IMR-90 (cell line): Measurements from ENCODE around the gene CERS6. TPM values are rescaled to one million over a fixed set of nuclear protein-coding genes. Genes with fewer than 3 reads are reported as not detected.

Experiments
- ATAC-seq: fragments of 200-7000 bp; cut with Tn5 transposase; 2 replicates; pipeline ENCODE4 v1.9.1; 2020; ENCODE audit warnings: low read depth, mild to moderate bottlenecking, moderate library complexity
- BruUV-seq: library from RNA; stranded (reverse); fragments of 400-500 nt; replicated peaks from 2 replicates; lab custom pipeline; 2021; lab: Mats Ljungman, UMichigan
- CTCF ChIA-PET: fragments of 300-600 bp; formaldehyde crosslinking; extraction: SDS; loops from one replicate; lab custom pipeline; 2021; ENCODE audit warnings: antibody characterized with exemption; lab: Yijun Ruan, JAX
- POLR2A ChIA-PET: fragments of 300-600 bp; sonication (Branson Sonifier 250); formaldehyde crosslinking; loops from one replicate; lab custom pipeline; 2022; ENCODE audit warnings: antibody characterized with exemption; ENCODE audit not compliant: unreplicated experiment; lab: Charles Lee
- DNase-seq: peaks from one replicate; pipeline ENCODE4 v3.0.0; 2013
- H2AFZ ChIP-seq: replicated peaks from 2 replicates; pipeline ENCODE3; 2013; ENCODE audit warnings: low read length, mild to moderate bottlenecking; ENCODE audit not compliant: poor library complexity
- H2AK5ac ChIP-seq: 2 replicates; pipeline ENCODE4 v1.6.1; 2013; ENCODE audit warnings: low read depth, low read length, inconsistent platforms
- H2AK9ac ChIP-seq: replicated peaks from 2 replicates; pipeline ENCODE3; 2013; ENCODE audit warnings: mild to moderate bottlenecking, low read depth, low read length, moderate library complexity; ENCODE audit not compliant: poor library complexity
- H2BK120ac ChIP-seq: 2 replicates; pipeline ENCODE4 v1.6.1; 2013; ENCODE audit warnings: low read depth, low read length, inconsistent platforms
- H2BK15ac ChIP-seq: 3 replicates; pipeline ENCODE4 v1.6.1; 2013; ENCODE audit warnings: low read depth, low read length, inconsistent platforms
- H2BK20ac ChIP-seq: 2 replicates; pipeline ENCODE4 v1.6.1; 2013; ENCODE audit warnings: low read depth, mild to moderate bottlenecking, inconsistent platforms, low read length, moderate library complexity
- H2BK5ac ChIP-seq: 2 replicates; pipeline ENCODE4 v1.6.1; 2013; ENCODE audit warnings: mild to moderate bottlenecking, low read depth, low read length, inconsistent platforms; ENCODE audit not compliant: poor library complexity, severe bottlenecking
- H3K14ac ChIP-seq: replicated peaks from 2 replicates; pipeline ENCODE4 v1.6.1; 2013; ENCODE audit warnings: low read depth, low read length, inconsistent platforms
- H3K18ac ChIP-seq: 2 replicates; pipeline ENCODE4 v1.6.1; 2013; ENCODE audit warnings: low read depth, low read length, control low read depth
- H3K23ac ChIP-seq: 2 replicates; pipeline ENCODE4 v1.6.1; 2013; ENCODE audit warnings: low read depth, low read length, inconsistent platforms
- H3K27ac ChIP-seq: 2 replicates; pipeline ENCODE4 v1.5.1; 2013; ENCODE audit warnings: mild to moderate bottlenecking, control low read depth, low read length; ENCODE audit not compliant: insufficient read depth
- H3K27me3 ChIP-seq: 2 replicates; pipeline ENCODE4 v1.6.1; 2013; ENCODE audit warnings: low read length; ENCODE audit not compliant: control insufficient read depth, insufficient read depth
- H3K36me3 ChIP-seq: 2 replicates; pipeline ENCODE4 v1.6.1; 2013; ENCODE audit warnings: low read length, mixed read lengths; ENCODE audit not compliant: control insufficient read depth, insufficient read depth
- H3K4ac ChIP-seq: 2 replicates; pipeline ENCODE4 v1.6.1; 2013; ENCODE audit warnings: low read depth, low read length, inconsistent platforms
- H3K4me1 ChIP-seq: 2 replicates; pipeline ENCODE4 v1.6.1; 2013; ENCODE audit warnings: low read length, mixed read lengths; ENCODE audit not compliant: control insufficient read depth, insufficient read depth
- H3K4me2 ChIP-seq: 2 replicates; pipeline ENCODE4 v1.6.1; 2013; ENCODE audit warnings: low read depth, mild to moderate bottlenecking, control low read depth, low read length, moderate library complexity
- H3K4me3 ChIP-seq: 2 replicates; pipeline ENCODE4 v1.5.1; 2013; ENCODE audit warnings: low read depth, mild to moderate bottlenecking, control low read depth, low read length, moderate library complexity; ENCODE audit not compliant: insufficient read depth
- H3K56ac ChIP-seq: 2 replicates; pipeline ENCODE4 v1.6.1; 2013; ENCODE audit warnings: low read length, inconsistent platforms; ENCODE audit not compliant: insufficient read depth; ENCODE audit errors: extremely low read depth
- H3K79me1 ChIP-seq, 2 experiments: 2 replicates each; pipeline ENCODE4 v1.6.1; 2013; ENCODE audit warnings: low read length in 2 of 2, inconsistent platforms in 1 of 2, low read depth in 1 of 2
- H3K9ac ChIP-seq: 2 replicates; pipeline ENCODE4 v1.6.1; 2013; ENCODE audit warnings: low read depth, low read length, control low read depth
- H3K9me1 ChIP-seq: 2 replicates; pipeline ENCODE4 v1.6.1; 2013; ENCODE audit warnings: low read length, inconsistent platforms; ENCODE audit not compliant: insufficient read depth
- H3K9me3 ChIP-seq: 2 replicates; pipeline ENCODE4 v1.6.1; 2013; ENCODE audit warnings: low read length; ENCODE audit not compliant: control insufficient read depth, insufficient read depth
- H4K20me1 ChIP-seq: 2 replicates; pipeline ENCODE4 v1.6.1; 2013; ENCODE audit warnings: low read length, inconsistent platforms; ENCODE audit not compliant: insufficient read depth
- H4K5ac ChIP-seq: 2 replicates; pipeline ENCODE4 v1.6.1; 2013; ENCODE audit warnings: mild to moderate bottlenecking, low read depth, low read length, control low read depth
- H4K8ac ChIP-seq, 2 experiments: 2 replicates each; pipeline ENCODE4 v1.6.1; 2013; ENCODE audit warnings: low read depth in 2 of 2, low read length in 2 of 2, control low read depth in 1 of 2, inconsistent platforms in 1 of 2
- H4K91ac ChIP-seq: 2 replicates; pipeline ENCODE4 v1.6.1; 2013; ENCODE audit warnings: low read depth, low read length, inconsistent platforms; ENCODE audit not compliant: insufficient read depth
- BHLHE40 ChIP-seq: fragments of 150-350 bp; IDR thresholded peaks from 2 replicates; pipeline ENCODE4 v1.6.1; 2016; ENCODE audit warnings: mild to moderate bottlenecking, low read depth, low read length
- CHD1 ChIP-seq: IDR thresholded peaks from 2 replicates; pipeline ENCODE4 v1.6.1; 2012; ENCODE audit warnings: low read depth, low read length, improper control_type of control experiment
- FOS ChIP-seq: fragments of 150-350 bp; IDR thresholded peaks from 2 replicates; pipeline ENCODE4 v1.6.1; 2016; ENCODE audit warnings: low read depth, low read length
- MXI1 ChIP-seq: IDR thresholded peaks from 2 replicates; pipeline ENCODE4 v1.6.1; 2012; ENCODE audit warnings: low read depth, mild to moderate bottlenecking, low read length, moderate library complexity, borderline replicate concordance
- NFE2L2 ChIP-seq: fragments of 150-350 bp; IDR thresholded peaks from 2 replicates; pipeline ENCODE4 v1.6.1; 2016; ENCODE audit warnings: low read depth, mild to moderate bottlenecking, low read length
- WGBS, 2 experiments: methylation state at CpG; one replicate each; pipeline versions ENCODE4 v1.1.5 to v1.1.7; 2013; ENCODE audit warnings: missing lambda C conversion rate in 2 of 2; ENCODE audit not compliant: insufficient read length in 1 of 2; ENCODE audit errors: extremely low coverage in 2 of 2; 5-methylcytosine and 5-hydroxymethylcytosine counted together
- dilution Hi-C: fragments of 300-500 bp; cut with HindIII; formaldehyde crosslinking; loops from one replicate; pipeline ENCODE4 v1.14.3; 2018; ENCODE audit warnings: low sequenced_read_pairs; ENCODE audit not compliant: unreplicated experiment
- in situ Hi-C: fragments of 300-500 bp; cut with MboI; formaldehyde crosslinking; loops from 3 replicates; pipeline ENCODE4 v1.14.3; 2019; ENCODE audit warnings: low sequenced_read_pairs, inconsistent platforms, mixed read lengths
- intact Hi-C: fragments of 100-400 bp; cut with micrococcal nuclease; formaldehyde crosslinking; loops from 2 replicates; pipeline ENCODE4 v1.10.0; 2022
- polyA plus RNA-seq, 3 experiments: library from polyadenylated mRNA; depleted of rRNA; stranded (reverse); fragments of >200 nt; gene quantifications; 2 replicates each; pipeline ENCODE4 v1.2.3, GENCODE V29; 2012; ENCODE audit warnings: low replicate concordance in 1 of 3
- total RNA-seq: library from RNA; depleted of rRNA; stranded (reverse); fragments of >200 nt; gene quantifications from 2 replicates; pipeline ENCODE4 v1.2.3, GENCODE V29; 2012
- TF ChIP-seq, protein P1 (sequence below): fragments of 150-350 bp; IDR thresholded peaks from 2 replicates; pipeline ENCODE4 v1.6.1; 2016; ENCODE audit warnings: low read depth, mild to moderate bottlenecking, low read length, moderate library complexity, borderline replicate concordance

The CERS6 gene
- total and polyA plus RNA-seq, 2 of the 4 experiments (the other 2 are of a cell fraction) = 2.1 to 5.7 TPM

GRCh38 chr2:168658706-168659105, 202.6 kb downstream of the CERS6 start:
- dilution Hi-C loops (no loop called here), intact Hi-C loops (no loop called here), in situ Hi-C loops (no loop called here)
- H2BK15ac ChIP-seq = no peak overlapping the region
- H3K4me2 ChIP-seq = no peak overlapping the region
- H2AK9ac ChIP-seq = no peak overlapping the region
- no peak overlapping the region for H3K4me3 ChIP-seq
- POLR2A ChIA-PET = no interaction called here
- no TSS peak for BruUV-seq
- H3K4me1 ChIP-seq = no peaks in the 10 kb centered on the region
- no peak overlapping the region for H3K56ac ChIP-seq
- CTCF ChIA-PET = no interaction called here
- H2BK120ac ChIP-seq = no peak overlapping the region
- H3K36me3 ChIP-seq = no peaks in the 10 kb centered on the region
- H4K5ac ChIP-seq = no peak overlapping the region
- no peak overlapping the region for H2BK5ac ChIP-seq
- H2AFZ ChIP-seq = no peak overlapping the region
- no peaks in the 10 kb centered on the region for H3K9me1 ChIP-seq
- no peaks in the 10 kb centered on the region for H3K79me1 ChIP-seq
- H3K23ac ChIP-seq = no peak overlapping the region
- H3K9ac ChIP-seq = no peak overlapping the region
- H4K91ac ChIP-seq = no peak overlapping the region
- no peak overlapping the region for H3K14ac ChIP-seq
- WGBS, 2 experiments = 60% methylated on average over 2 of the region's 4 CpGs; no CpG with 5 or more reads in 1 of the 2 experiments
- no peak overlapping the region for H3K4ac ChIP-seq
- TF ChIP-seq MXI1 (no peak), FOS (no peak), BHLHE40 (no peak), CHD1 (no peak), NFE2L2 (no peak)
- TF ChIP-seq, protein P1, sequence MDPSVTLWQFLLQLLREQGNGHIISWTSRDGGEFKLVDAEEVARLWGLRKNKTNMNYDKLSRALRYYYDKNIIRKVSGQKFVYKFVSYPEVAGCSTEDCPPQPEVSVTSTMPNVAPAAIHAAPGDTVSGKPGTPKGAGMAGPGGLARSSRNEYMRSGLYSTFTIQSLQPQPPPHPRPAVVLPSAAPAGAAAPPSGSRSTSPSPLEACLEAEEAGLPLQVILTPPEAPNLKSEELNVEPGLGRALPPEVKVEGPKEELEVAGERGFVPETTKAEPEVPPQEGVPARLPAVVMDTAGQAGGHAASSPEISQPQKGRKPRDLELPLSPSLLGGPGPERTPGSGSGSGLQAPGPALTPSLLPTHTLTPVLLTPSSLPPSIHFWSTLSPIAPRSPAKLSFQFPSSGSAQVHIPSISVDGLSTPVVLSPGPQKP = no peak
- no peak overlapping the region for H2BK20ac ChIP-seq
- no peaks in the 10 kb centered on the region for H3K27me3 ChIP-seq
- DNase-seq (no peak), ATAC-seq (no peak)
- no peak overlapping the region for H3K18ac ChIP-seq
- H3K9me3 ChIP-seq = no peaks in the 10 kb centered on the region
- no peaks in the 10 kb centered on the region for H4K20me1 ChIP-seq
- H2AK5ac ChIP-seq = no peak overlapping the region
- H3K27ac ChIP-seq = no peak overlapping the region
- no peak overlapping the region for H4K8ac ChIP-seq
